HG02970 (cell line): ENCODE data around the gene TPPP.
"Not testable (repeated sequence)": the region's sequence is repeated elsewhere in the genome, so short reads cannot be mapped to it uniquely, and the experiment has no call there.

ENCODE experiments used
- ATAC-seq: cut with Tn5 transposase; IDR thresholded peaks from one replicate; pipeline ENCODE4 v1.9.1; 2021; ENCODE audit warnings: mild to moderate bottlenecking, moderate library complexity, moderate number of reproducible peaks; ENCODE audit not compliant: unreplicated experiment, low FRiP score

TPPP gene

DNA sequence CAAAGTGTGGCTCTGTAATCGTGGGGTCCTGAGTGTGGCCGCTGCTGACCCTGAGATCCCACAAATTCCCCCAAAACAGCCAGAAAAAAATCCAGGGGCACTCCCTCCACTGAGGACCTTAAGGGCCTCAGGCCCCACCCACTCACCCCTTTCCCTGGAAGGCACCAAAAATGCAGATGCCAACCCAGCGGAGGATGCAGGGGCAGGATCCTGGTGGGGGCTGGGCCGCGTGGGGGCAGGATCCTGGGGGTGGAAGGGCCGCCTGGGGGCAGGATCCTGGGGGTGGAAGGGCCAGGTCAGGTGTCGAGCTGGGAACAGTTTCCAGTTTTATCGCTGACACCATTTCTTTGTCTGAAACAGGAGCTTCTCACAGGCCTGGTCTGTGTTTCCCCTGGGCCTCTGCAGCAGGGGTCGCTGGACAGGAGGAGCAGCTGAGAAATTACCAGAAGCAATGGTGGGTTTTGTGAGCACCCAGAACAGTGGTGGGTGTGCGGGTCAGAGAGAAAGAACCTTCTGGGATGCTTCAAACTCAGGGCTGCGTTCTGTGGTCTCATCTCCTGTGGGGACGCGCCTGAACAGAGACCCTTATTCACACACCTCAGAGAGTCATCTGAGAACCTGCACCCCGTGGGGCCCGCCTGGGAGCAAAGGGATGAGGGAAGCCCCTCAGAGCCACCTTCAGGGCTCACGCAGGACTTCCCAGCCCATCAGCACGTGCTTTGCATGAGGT, 13.8 kb downstream of the TPPP start:
- ATAC-seq, result not testable (repeated sequence)

DNA sequence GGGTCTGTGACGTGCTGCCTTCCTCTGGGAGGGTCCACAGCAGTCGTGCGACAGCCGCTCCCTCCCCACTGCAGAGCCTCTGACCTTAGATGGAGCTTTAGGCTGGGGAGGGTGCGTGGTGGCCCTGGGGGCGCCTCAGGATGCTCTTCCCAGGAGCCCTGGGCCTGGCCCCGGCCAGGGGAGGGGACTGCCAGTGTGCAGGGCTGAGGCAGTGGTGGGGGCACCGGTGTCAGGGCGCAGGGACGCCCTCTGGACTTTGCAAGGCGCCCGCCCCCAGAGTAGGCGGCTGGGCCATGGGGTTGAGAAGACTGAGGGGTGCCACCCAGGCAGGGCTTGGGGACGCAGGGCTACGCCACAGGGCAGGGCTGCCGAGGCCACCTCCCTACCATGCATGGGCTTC, 14.6 kb downstream of the TPPP start:
- not testable (repeated sequence) for ATAC-seq

DNA sequence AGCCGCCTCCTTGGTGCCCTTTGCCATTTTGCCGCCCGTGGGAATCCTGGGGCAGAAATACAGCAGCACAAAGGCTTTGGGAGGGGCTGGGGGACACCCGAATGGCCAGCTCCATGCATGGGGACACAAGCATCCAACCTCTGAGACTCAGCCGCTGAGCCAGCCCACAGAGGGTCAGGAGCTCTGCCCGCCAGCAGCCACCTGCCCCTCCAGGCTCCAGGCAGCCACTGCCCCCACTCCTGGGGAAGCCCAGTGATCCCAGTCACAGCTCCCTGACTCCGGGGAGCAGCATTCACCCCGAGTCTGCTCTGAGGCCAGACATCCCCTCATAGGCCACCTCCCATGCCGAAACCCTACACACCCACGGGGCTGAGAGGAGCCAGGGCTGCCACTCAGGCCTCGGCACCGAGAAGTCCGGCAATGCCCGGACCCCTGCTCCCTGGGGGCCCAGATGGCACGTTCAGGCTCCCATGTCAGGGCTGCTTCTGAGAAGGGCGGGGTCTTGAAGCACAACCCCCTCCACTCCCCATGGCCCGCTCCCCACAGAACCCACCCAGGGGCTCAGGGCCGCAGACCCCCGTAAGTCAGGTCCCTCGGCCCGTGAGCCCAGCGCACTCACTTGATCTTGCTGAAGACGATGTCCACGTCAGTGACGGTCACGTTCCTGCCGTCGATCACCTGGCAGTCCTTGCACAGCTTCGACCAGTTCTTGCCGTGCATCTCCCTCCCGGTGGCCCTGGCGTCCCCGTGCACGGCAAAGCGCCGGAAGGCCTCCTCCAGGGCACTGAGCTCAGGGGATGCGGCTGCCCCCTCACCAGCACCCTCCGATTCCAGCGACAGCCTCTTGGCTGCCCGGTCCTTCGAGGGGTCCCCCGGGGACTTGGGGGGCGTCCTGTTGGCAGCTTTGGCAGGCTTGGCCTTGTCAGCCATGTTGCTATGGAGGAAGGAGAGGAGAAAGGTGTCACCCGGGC, 15.7 kb downstream of the TPPP start:
- no peak for ATAC-seq

DNA sequence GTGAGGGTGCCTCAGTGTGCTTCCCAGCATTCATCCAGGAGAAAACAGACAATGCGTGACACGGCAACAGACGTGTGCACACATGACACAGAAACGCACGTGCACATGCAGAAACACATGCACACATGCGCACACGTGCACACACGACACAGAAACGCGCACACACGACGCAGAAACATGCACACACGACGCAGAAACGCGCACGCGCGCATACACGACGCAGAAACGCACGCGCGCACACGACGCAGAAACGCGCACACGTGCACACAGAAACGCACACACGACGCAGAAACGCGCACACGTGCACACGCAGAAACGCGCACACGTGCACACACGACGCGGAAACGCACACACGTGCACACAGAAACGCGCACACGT, 16.5 kb downstream of the TPPP start:
- no peak for ATAC-seq

DNA sequence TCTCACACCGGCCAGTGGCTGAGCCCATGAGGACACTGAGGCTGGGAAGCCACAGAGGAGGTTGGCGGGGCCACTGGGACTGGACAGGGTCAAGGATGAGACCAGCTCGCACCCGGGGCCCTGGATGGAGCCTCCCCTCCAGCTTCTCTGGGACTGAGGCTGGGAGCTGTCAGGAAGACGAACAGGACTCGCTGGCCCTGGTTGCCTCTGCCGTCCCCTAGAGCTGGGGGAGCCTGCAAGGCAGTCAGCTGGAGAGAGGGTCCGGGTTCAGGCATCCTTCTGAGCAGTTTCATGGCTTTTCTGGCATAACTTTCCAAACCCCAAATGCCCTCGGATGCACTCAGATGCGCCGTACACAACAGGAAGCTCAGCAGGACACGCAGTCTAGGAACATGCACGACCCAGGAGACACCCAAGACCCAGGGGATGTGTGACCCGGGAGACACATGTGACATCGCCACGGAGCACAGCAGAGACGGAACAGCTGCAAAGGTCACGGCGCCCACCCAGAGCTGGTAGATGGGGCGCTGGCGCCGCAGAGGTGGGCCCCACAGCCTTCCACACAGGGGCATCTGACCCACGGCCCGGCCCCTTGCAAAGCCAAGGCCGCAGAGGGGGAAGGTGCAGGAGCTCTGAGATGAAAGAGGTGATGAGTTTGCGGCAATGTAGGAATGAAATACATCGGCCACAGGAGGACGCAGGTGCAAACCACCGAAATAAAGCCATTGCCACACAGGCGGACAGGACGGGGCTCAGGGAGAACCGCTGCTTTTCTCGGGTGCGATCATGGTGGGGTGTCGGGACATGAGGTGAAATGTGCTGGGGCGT, 17.1 kb downstream of the TPPP start:
- no peak for ATAC-seq

DNA sequence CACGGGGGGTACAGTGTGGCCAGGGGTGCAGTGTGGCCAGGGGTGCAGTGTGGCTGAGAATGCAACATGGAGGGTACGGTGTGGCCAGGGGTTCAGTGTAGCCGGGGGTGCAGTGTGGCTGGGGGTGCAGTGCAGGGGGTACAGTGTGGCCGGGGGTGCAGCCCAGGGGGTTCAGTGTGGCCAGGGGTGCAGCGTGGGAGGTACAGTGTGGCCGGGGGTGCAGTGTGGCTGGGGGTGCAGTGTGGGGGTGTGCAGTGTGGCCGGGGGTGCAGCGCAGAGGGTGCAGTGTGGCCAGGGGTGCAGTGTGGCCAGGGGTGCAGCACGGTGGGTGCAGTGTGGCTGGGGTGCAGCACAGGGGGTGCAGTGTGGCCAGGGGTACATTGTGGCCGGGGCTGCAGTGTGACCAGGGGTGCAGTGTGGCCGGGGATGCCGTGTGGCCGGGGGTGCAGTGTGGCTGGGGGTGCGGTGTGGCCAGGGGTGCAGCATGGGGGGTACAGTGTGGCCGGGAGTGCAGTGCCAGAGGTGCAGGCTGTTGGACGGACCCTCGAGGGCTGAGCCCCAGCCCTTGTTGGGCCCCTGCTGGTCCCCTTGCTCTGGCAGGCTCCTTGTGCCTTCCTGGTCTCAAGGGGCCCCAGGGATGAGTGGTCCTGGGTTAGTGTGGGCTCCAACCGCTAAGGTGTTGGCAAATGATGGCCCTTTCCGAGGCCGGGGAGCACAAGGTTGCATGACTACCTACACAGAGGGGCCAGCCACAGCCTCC, 17.9 kb downstream of the TPPP start:
- no peak for ATAC-seq

DNA sequence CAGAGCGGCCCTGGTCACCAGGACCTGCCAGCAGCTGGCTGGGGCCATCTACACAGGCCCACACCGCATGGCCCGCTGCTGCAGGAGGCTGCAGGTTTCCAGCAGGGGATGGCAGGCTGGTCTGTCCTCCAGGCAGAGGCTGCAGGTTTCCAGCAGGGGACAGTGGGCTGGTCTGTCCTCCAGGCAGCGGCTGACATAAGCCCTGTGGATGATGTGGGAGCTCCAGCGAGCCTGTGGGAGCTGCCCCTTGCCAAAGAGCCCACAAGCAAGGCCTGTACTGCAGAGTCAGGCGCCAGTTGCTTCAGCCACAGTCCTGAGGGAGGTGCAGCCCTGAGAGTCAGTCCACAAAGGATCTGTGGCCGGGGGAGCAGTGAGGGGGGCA, 18.5 kb downstream of the TPPP start:
- ATAC-seq, result no peak

DNA sequence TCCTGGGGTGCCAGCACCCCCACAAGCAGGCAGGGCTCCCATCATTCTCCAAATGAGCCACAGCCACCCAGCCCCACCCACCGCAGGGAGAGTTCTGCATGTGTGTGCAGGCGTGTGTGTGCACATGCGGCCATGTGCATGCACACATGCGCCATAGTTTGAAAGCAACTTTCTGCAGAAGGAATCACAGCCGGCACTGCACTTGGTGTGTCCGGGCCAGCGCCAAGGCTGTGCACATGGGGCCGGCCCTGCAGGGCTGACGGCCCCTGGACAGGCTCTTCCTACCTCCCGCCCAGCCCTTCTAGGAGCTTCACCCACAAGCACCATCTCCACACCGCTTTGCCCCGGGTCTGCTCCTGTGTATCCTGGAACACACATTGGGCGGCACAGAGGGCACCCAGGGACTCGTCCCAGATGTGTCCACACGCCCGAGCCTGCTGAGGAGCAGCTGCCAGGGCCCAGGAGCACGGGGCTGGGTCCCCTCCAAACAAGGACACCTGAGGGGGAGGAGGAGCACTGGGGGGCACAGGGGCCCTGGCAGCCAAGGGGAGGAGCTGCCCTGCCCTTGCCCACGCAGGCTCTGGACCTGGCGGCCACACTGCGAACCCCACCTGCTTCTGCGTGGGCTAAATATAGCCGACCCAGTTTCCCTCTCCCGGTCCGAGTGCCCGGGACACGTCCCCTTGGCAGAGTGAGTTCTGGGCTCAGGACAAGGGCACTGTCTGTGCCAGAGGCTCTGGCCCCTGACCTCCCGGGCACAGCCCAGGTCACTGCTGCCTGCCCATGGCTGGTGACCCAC, 19.1 kb downstream of the TPPP start:
- ATAC-seq, result no peak

DNA sequence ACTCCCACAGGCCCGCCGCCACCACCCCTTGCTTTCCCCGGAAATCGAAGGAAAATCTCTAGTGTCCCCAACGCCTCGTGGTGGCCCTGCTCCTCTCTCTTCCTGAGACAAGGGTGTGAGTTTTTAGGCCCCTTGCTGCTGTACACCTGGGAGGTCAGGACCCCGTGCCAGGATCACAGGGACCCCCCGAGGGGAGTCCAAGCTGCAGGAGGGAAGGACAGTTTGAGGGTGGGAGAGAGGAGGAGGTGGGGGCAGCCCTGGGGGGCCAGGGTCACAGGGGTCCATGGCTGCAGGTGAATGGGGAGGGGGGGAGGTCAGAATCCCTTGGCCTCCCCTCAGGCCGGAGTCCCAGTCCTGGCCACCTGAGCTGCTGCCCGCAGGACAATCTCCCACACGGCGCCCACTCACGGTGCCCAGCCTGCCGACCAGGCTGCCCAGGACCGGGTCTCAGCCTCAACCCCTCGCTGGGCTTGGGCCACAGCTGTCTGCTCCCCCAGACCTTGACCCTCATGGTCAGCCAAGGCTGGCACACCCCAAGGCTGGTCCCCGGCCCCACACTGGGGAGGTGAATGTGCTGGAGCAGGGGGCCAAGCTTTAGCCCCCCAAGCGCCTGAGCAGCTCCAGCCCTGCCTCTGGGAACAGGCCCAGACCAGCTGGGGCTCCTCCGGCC, 19.9 kb downstream of the TPPP start:
- ATAC-seq, result no peak

DNA sequence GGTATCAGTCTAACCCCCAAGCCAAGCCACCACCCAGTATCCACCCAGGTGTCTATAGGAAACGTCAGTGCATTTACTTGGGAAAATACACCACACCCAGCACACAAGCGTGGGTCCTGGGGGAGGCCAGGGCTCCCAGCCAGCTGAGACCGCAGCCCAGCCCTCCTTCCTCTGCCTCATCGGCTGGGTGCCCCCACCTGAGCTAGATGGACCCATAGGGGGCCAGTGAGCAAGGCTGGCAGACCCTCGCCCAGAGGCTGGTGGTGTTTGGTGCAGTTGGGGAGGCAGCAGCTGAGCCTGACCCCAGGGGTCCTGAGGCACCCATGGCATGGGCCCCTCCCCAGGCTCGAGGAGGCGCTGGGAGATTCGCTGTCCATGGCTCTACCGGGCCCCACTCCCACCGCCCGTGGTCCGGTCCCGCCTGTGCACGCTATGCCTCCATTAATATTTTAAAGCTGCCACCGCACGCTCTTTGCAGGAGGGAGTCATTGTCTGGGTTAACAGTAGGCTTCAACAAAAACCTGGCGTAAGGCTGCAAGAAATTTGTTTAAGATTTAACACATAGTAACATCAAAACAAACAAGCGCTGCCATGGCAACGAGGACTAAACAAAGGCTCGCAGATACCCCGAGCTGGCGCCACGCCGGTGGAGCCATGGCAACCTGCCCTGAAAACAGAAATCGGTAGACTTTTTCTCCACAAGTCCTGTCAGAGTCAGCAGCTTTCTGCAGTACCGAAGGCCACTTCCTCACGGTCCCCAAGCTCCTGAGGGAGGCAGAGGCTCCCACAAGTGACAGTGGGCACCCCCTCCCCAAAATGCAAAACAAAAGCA, 20.6 kb downstream of the TPPP start:
- no peak for ATAC-seq

DNA sequence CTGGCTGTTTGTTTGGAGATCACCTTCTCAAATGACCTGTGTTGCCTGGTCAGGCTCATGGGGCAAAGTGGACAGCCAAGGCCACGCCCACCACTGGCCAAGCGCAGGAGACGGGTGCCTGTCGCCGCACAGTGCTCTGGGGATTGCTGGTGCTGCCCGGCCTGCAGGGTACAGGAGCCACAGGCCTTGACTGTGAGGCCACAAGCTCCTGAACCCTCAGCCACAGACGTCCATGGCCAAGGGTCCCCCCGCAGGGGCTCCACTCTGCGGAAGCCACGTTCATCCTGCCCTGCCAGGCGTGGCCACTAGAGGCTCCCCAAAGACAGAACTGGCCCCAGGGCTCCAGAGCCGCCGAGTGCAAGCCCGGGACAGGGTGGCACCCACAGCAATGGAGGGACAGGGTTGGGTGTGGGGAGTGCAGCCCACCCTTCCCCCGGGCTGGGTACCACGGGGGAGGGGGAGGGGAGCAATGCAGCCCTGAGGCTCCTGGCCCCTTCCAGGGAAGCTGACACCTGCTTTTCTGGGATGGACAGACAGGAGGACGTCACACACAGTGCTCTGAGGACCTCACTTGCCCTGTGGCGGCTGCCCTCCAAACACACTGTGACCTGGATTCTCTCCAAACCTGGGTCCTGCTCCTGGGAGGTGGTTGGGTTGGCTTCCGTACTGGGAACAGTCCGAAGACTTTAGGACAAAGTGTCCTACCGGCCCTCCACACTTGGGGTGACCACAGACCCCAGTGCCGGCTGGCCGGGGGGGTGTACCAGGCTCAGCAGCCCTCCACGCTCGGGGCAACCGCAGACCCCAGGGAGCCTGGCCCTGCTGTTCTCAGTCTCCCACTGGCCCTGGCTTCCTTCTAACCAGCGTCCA, 21.5 kb downstream of the TPPP start:
- no peak for ATAC-seq

DNA sequence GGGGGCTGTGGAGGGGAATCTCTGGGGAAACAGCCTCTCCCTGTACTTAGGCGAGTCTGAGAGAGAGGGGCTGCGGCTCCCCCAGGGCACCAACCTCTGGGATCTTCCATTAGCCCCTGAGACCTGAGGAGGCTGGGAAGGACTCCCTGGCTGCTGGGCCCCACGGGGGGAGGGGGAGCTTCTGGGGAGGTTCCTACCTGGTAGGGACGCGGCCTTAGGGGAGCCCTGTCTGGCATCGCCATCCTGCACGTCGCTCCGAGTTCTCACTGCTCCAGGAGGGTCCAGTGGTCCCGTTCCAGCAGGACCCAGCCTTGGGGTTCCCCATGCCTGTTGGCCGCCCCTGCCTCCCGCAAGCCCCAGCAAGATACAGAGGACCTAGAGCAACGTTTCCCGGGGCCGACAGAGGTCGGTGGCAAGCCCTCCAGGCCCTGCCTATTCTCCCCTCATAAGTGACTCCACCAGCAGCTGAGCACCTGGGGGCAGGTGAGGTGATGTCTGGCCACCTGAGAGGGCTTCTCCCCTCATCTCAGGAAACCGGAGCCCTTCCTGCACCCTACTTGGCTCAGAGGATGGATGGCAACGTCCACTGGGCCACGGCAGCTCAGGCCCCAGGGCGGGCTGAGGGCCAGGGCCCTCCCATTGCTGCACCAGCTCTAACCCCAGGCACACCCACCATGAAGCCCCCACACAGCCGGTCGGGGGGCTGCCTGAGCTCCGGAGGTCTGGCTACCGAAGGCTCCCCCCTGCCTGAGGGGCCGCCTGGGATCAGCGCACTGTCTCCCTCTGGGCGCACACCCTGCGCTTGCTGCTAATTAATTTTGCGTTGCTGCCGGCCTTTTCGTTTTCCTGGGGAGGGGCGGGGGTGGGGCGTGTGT, 22.5 kb downstream of the TPPP start:
- no peak for ATAC-seq

DNA sequence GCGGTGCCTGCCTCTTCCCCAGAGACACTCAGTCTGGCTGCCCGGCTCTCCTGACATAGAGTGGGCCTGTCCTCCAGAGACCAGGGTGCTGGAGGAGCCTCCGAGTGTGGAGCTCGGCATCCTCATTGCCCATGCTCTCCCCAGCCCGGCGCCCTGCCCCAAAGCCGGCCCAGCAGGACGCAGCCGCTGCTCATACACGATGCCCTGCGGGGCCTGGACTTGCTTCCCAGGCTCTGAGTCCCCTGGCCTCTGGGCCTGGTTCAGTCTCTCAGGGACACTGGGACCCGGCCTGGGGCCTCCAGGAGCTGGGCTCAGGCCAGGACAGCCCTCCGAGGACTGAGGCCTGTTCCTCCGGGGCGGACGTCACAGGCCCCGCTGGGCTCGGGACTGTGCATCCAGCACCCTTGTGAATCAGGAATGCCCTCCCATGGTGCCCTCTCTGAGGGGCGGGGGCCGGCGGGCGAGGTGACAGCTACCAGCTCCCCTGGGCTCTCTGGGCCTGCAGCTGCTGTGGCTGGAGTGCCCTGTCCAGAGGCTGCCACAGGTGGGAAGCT, 23.2 kb downstream of the TPPP start:
- no peak for ATAC-seq

DNA sequence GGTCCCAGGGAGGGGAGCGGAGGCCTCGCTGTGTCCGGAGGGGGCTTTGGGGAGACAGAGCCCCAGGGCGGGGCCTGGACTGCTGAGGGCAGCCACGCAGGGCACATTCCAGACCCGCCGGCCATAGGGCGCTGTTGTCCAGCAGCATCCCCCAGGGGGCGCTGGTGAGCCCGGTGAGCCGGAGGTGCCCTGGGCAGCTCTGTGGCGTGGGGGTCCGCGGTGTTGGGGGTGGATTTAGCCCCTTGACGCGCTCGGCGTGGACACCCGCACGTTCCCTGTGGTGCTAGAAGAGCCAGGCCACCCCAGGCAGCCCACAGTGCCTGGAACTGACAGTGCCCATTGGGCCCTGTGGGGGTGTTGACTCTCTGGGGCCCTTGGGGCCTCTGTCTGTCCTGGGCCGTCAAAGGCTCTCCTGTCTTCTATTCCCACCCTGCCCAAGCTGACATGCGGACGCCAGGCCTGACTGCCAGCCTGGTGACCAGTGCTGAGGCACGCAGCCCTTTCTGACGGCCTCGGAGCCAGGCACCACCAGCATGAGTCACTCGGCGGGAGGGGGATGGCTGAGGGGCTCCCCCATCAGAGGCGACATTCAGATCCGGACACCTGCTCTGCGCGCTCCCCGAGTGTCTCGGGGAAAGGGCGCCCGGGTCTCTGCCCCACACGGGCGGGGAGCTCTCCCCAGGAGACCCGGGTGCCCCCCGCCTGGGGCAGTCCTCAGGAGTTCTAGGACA, 23.9 kb downstream of the TPPP start:
- no peak for ATAC-seq
